ENCODE data around the gene XPR1. TPM values are rescaled to one million over a fixed set of nuclear protein-coding genes. Genes with fewer than 3 reads are reported as not detected.

The XPR1 gene
- total and polyA plus RNA-seq, 2 of the 8 experiments (the other 6 are each of a cell fraction or from before 2014, with no cell fraction given) = 28.6 to 43.9 TPM

DNA sequence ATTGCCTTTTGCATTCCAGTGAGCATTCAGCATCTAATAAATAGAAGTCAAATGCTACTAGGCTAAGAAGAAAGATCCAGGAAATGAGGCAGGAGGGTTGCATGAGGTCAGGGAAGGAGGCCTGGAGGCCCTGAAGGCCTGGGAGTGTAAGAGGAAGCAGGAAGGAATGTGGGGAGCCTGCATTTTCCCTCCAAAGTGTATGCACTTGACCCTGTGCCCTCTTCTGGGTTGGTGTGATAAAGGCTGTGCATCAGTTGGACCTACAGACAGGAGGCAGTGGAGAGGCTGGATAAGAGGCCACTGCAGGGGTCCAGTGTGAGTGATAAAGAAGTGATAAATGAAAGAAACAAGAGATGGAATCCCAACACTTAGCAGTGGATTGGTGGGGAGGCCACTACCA is 301.3 kb downstream of the XPR1 start:
- no peak overlapping the region for H3K4me3 ChIP-seq (ENCODE audit: extremely low read depth in 1 of 4, insufficient read depth in 2 of 4, low read depth in 3 of 4, low read length in 4 of 4)
- no peaks in the 10 kb centered on the region for H3K79me1 ChIP-seq (ENCODE audit: low read depth, low read length)
- H3K9ac ChIP-seq (replicated peaks in 1 of 4; ENCODE audit: extremely low read depth in 1 of 4, low read depth in 3 of 4, low read length in 3 of 4) = no peak overlapping the region
- TF ChIP-seq TEAD4 (IDR thresholded peaks at IDR 0.05; ENCODE audit: low read depth, low read length) (peak; percentile 10; the same call in 1 of the 2 replicates), POLR2A (IDR thresholded peaks at IDR 0.05; ENCODE audit: control extremely low read depth in 1 of 2, low read depth in 2 of 2, low read length in 2 of 2) (no peak), RAD21 (IDR thresholded peaks at IDR 0.05 in 1 of 2, conservative IDR thresholded peaks at IDR 0.05 in 1 of 2; ENCODE audit: low read depth in 2 of 2, low read length in 2 of 2) (peak in 1 of 2 experiments; percentile 27; a peak in 1 of 4 replicates), HDAC6 (IDR thresholded peaks at IDR 0.05; ENCODE audit: low read depth, low read length) (no peak), EGR1 (IDR thresholded peaks at IDR 0.05; ENCODE audit: borderline replicate concordance, low read depth, low read length) (no peak), ASH2L (IDR thresholded peaks at IDR 0.05; ENCODE audit: low read length) (no peak)
- TF ChIP-seq, protein P1, sequence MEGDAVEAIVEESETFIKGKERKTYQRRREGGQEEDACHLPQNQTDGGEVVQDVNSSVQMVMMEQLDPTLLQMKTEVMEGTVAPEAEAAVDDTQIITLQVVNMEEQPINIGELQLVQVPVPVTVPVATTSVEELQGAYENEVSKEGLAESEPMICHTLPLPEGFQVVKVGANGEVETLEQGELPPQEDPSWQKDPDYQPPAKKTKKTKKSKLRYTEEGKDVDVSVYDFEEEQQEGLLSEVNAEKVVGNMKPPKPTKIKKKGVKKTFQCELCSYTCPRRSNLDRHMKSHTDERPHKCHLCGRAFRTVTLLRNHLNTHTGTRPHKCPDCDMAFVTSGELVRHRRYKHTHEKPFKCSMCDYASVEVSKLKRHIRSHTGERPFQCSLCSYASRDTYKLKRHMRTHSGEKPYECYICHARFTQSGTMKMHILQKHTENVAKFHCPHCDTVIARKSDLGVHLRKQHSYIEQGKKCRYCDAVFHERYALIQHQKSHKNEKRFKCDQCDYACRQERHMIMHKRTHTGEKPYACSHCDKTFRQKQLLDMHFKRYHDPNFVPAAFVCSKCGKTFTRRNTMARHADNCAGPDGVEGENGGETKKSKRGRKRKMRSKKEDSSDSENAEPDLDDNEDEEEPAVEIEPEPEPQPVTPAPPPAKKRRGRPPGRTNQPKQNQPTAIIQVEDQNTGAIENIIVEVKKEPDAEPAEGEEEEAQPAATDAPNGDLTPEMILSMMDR (IDR thresholded peaks at IDR 0.05; ENCODE audit: control extremely low read depth in 1 of 3, insufficient read depth in 1 of 3, low read depth in 1 of 3, low read length in 3 of 3) = peak; percentile 12 to 44 (median 32)
- TF ChIP-seq, protein P2, sequence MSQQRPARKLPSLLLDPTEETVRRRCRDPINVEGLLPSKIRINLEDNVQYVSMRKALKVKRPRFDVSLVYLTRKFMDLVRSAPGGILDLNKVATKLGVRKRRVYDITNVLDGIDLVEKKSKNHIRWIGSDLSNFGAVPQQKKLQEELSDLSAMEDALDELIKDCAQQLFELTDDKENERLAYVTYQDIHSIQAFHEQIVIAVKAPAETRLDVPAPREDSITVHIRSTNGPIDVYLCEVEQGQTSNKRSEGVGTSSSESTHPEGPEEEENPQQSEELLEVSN (IDR thresholded peaks at IDR 0.05) = peak; percentile 36; the same call in 1 of the 2 replicates
- H3K4me2 ChIP-seq (ENCODE audit: insufficient read depth in 1 of 2, low read depth in 2 of 2, low read length in 2 of 2) = no peak overlapping the region
- no peak overlapping the region for H3K14ac ChIP-seq (ENCODE audit: insufficient read length)
- no peak overlapping the region for H2BK20ac ChIP-seq (ENCODE audit: low read length)
- peaks cover 0 to 3% (median under 1%) of the 10 kb centered on the region in 4 experiments; a peak in 1 of 8 replicates for H3K36me3 ChIP-seq (ENCODE audit: control insufficient read depth in 2 of 4, insufficient read depth in 4 of 4, low read length in 3 of 4)
- CTCF ChIA-PET (ENCODE audit: partially characterized antibody) = no interaction called here
- no peak overlapping the region for H4K5ac ChIP-seq (ENCODE audit: insufficient read length, low read depth, low read length)
- H3K56ac ChIP-seq (replicated peaks; ENCODE audit: insufficient read length, low read depth, low read length) = no peak overlapping the region
- H3K27ac ChIP-seq (ENCODE audit: low read depth, low read length) = no peak overlapping the region
- no peaks in the 10 kb centered on the region for H3K27me3 ChIP-seq (replicated peaks in 1 of 4; ENCODE audit: control insufficient read depth in 3 of 4, extremely low read depth in 1 of 4, insufficient read depth in 3 of 4, low read length in 3 of 4)
- H3K18ac ChIP-seq (ENCODE audit: extremely low read depth, low read length) = no peak overlapping the region
- no peaks in the 10 kb centered on the region for H3K9me3 ChIP-seq (ENCODE audit: insufficient read depth in 2 of 2, low read depth in 1 of 2, low read length in 1 of 2)
- POLR2A ChIA-PET (ENCODE audit: partially characterized antibody) = no interaction called here
- H2BK12ac ChIP-seq (ENCODE audit: low read depth, low read length) = no peak overlapping the region
- H3K4ac ChIP-seq (replicated peaks; ENCODE audit: insufficient read length, low read depth, low read length) = no peak overlapping the region
- H2BK120ac ChIP-seq (replicated peaks; ENCODE audit: low read depth, low read length) = no peak overlapping the region
- no peak overlapping the region for H2AK5ac ChIP-seq (ENCODE audit: low read depth, low read length)
- peaks cover 0 to 9% (median 6%) of the 10 kb centered on the region in 4 experiments; a peak in 3 of 7 replicates for H3K4me1 ChIP-seq (replicated peaks in 1 of 4; ENCODE audit: control insufficient read depth in 3 of 4, insufficient read depth in 4 of 4, low read length in 3 of 4)
- no peak overlapping the region for H3K23ac ChIP-seq (ENCODE audit: insufficient read length)
- no peak overlapping the region for H2BK15ac ChIP-seq (ENCODE audit: low read length)
- H4K8ac ChIP-seq (ENCODE audit: extremely low read depth, insufficient read depth, low read length) = no peak overlapping the region
- DNase-seq (ENCODE audit: low read depth in 1 of 2, low spot score in 2 of 2) (no peak), FAIRE-seq (no peak)
- H3K23me2 ChIP-seq (ENCODE audit: low read depth, low read length) = no peaks in the 10 kb centered on the region
- peaks cover 0 to 4% of the 10 kb centered on the region in 2 experiments for H4K20me1 ChIP-seq (replicated peaks in 1 of 2; ENCODE audit: control insufficient read depth in 1 of 2, insufficient read depth in 2 of 2, low read length in 2 of 2)
- H4K91ac ChIP-seq (replicated peaks; ENCODE audit: insufficient read length, low read length) = no peak overlapping the region
- H2BK5ac ChIP-seq (ENCODE audit: low read depth, low read length) = no peak overlapping the region
- H3K79me2 ChIP-seq (ENCODE audit: control insufficient read depth in 1 of 2, insufficient read depth in 2 of 2, low read length in 2 of 2) = no peaks in the 10 kb centered on the region
- no peak overlapping the region for H2AFZ ChIP-seq (ENCODE audit: low read length)

Data from H1 (cell line).